ENCODE results near the gene CDS2. TPM values are rescaled to one million over a fixed set of nuclear protein-coding genes. Genes with fewer than 3 reads are reported as not detected.

Gene CDS2
- total and polyA plus RNA-seq, 2 experiments from 2014 or later: 16.8 to 40.8 TPM

GRCh38 chr20:5150226-5151076, 23.6 kb downstream of the CDS2 start (continued):
- TF ChIP-seq CTCF (conservative IDR thresholded peaks at IDR 0.05; ENCODE audit: low read depth in 2 of 2) (no peak), EZH2phosphoT487 (IDR thresholded peaks at IDR 0.05; ENCODE audit: unreplicated experiment) (no peak), CREB1 (CRISPR knock-in tag; IDR thresholded peaks at IDR 0.05; ENCODE audit: low read depth) (no peak), ZNF462 (CRISPR knock-in tag; IDR thresholded peaks at IDR 0.05) (no peak)

GRCh38 chr20:5153152-5153467, 26.3 kb downstream of the CDS2 start:
- Histone ChIP-seq H3F3A (replicated peaks; ENCODE audit: low read depth) (no peaks in the 10 kb centered on the region), H4K20me1 (replicated peaks; ENCODE audit: insufficient read depth) (peaks cover 19% of the 10 kb centered on the region), H3K27ac (ENCODE audit: low read depth) (no peak overlapping the region), H2AFZ (no peak overlapping the region), H3K4me3 (no peak overlapping the region), H3K9me2 (ENCODE audit: insufficient read depth) (no peaks in the 10 kb centered on the region), H3K79me2 (replicated peaks; ENCODE audit: insufficient read depth) (peaks cover 74% of the 10 kb centered on the region), H3K4me2 (no peak overlapping the region), H3K27me3 (ENCODE audit: insufficient read depth) (no peaks in the 10 kb centered on the region), H3K36me3 (ENCODE audit: insufficient read depth) (no peaks in the 10 kb centered on the region), H3K4me1 (ENCODE audit: insufficient read depth) (no peaks in the 10 kb centered on the region; the same call in 1 of the 2 replicates)
- no peak overlapping the region for H3K4me3 Mint-ChIP-seq
- H3K4me1 Mint-ChIP-seq: peaks cover 19% of the 10 kb centered on the region
- ATAC-seq: no peak
- DNase-seq (ENCODE audit: low spot score): no peak
- no peaks in the 10 kb centered on the region for H3K9me3 Mint-ChIP-seq
- H3K27me3 Mint-ChIP-seq (ENCODE audit: insufficient read depth, low read depth, poor library complexity): no peaks in the 10 kb centered on the region
- no peak overlapping the region for H3K27ac Mint-ChIP-seq
- no peaks in the 10 kb centered on the region for H3K36me3 Mint-ChIP-seq (ENCODE audit: low read depth)
- TF ChIP-seq CTCF (conservative IDR thresholded peaks at IDR 0.05; ENCODE audit: low read depth in 2 of 2): no peak
- no peak for TF ChIP-seq ETS1 (IDR thresholded peaks at IDR 0.05)
- no peak for TF ChIP-seq ZNF331 (CRISPR knock-in tag; IDR thresholded peaks at IDR 0.05; ENCODE audit: low read depth)
